ENCODE measurements around the gene EGFL8. TPM values are rescaled to one million over a fixed set of nuclear protein-coding genes. Genes with fewer than 3 reads are reported as not detected.
"Not testable (repeated sequence)": the region's sequence is repeated elsewhere in the genome, so short reads cannot be mapped to it uniquely, and the experiment has no call there.

EGFL8 gene
- total RNA-seq, 1 experiment from 2014 or later: 11.1 TPM

DNA sequence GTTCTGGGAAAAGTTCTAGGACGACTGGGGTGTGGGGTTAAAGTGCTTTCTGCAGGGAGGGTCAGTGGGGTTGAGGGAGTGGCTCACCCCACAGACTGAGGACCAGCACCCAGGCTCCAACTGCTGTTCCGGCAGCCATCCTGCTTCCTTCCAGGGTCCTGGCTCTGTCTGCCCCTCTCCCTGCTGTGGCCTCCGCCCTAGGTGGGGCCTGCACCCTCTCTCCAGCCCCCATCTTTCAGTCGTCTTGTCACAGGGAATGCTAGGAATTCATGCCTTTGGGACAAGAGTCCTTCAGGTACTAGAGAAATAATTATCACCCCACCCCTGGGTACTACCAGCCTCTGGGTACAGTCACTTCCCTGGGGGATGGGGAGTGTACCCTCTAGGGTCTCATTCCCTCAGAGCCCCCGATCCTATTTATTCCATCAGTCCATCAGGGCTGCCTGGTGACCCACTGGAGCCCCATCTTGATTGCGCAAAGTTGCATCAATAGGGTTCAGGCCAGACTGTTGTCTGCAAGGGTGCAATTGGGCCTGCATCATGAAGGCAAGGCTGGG is 19.8 kb downstream of the EGFL8 start, which contains the start of gene AGER:
Gene AGER, minus strand, starts transcription at position 170 of the 557 bp plus-strand sequence. Its CDS starts 31 bp downstream, at position 139.
- CTCF ChIA-PET: no interaction called here
- TF ChIP-seq POLR2AphosphoS5 (IDR thresholded peaks at IDR 0.05; ENCODE audit: low read depth, low read length) (no peak), SIN3A (IDR thresholded peaks at IDR 0.05; ENCODE audit: borderline replicate concordance, insufficient read depth, low read depth, low read length) (no peak), TCF7L2 (IDR thresholded peaks at IDR 0.05; ENCODE audit: low read depth, low read length) (no peak)
- TF ChIP-seq, protein P1, sequence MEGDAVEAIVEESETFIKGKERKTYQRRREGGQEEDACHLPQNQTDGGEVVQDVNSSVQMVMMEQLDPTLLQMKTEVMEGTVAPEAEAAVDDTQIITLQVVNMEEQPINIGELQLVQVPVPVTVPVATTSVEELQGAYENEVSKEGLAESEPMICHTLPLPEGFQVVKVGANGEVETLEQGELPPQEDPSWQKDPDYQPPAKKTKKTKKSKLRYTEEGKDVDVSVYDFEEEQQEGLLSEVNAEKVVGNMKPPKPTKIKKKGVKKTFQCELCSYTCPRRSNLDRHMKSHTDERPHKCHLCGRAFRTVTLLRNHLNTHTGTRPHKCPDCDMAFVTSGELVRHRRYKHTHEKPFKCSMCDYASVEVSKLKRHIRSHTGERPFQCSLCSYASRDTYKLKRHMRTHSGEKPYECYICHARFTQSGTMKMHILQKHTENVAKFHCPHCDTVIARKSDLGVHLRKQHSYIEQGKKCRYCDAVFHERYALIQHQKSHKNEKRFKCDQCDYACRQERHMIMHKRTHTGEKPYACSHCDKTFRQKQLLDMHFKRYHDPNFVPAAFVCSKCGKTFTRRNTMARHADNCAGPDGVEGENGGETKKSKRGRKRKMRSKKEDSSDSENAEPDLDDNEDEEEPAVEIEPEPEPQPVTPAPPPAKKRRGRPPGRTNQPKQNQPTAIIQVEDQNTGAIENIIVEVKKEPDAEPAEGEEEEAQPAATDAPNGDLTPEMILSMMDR (IDR thresholded peaks at IDR 0.05): no peak
- TF ChIP-seq, protein P2, sequence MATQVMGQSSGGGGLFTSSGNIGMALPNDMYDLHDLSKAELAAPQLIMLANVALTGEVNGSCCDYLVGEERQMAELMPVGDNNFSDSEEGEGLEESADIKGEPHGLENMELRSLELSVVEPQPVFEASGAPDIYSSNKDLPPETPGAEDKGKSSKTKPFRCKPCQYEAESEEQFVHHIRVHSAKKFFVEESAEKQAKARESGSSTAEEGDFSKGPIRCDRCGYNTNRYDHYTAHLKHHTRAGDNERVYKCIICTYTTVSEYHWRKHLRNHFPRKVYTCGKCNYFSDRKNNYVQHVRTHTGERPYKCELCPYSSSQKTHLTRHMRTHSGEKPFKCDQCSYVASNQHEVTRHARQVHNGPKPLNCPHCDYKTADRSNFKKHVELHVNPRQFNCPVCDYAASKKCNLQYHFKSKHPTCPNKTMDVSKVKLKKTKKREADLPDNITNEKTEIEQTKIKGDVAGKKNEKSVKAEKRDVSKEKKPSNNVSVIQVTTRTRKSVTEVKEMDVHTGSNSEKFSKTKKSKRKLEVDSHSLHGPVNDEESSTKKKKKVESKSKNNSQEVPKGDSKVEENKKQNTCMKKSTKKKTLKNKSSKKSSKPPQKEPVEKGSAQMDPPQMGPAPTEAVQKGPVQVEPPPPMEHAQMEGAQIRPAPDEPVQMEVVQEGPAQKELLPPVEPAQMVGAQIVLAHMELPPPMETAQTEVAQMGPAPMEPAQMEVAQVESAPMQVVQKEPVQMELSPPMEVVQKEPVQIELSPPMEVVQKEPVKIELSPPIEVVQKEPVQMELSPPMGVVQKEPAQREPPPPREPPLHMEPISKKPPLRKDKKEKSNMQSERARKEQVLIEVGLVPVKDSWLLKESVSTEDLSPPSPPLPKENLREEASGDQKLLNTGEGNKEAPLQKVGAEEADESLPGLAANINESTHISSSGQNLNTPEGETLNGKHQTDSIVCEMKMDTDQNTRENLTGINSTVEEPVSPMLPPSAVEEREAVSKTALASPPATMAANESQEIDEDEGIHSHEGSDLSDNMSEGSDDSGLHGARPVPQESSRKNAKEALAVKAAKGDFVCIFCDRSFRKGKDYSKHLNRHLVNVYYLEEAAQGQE (IDR thresholded peaks at IDR 0.05; ENCODE audit: insufficient read depth in 1 of 2, low read depth in 2 of 2, low read length in 1 of 2): no peak
- Histone ChIP-seq H3K27me3 (ENCODE audit: control insufficient read depth, insufficient read depth, low read length) (no peaks in the 10 kb centered on the region), H3K4me3 (ENCODE audit: low read depth in 2 of 2, low read length in 2 of 2) (no peak within 1 kb of the TSS), H3K36me3 (ENCODE audit: control insufficient read depth, insufficient read depth, low read length) (no peaks in the 10 kb centered on the region; the same call in 1 of the 2 replicates), H3K4me1 (ENCODE audit: control insufficient read depth, insufficient read depth, low read length) (peaks cover 16% of the 10 kb centered on the region), H3K9me3 (ENCODE audit: control insufficient read depth, insufficient read depth, low read depth, low read length) (no peaks in the 10 kb centered on the region), H3K27ac (ENCODE audit: low read length) (peak within 1 kb of the TSS; percentile 45; the same call in 1 of the 2 replicates)
- no TSS peak for BruUV-seq (replicated peaks)
- in situ Hi-C loops (cut with HindIII; ENCODE audit: low pct_unique_long_range_greater_than_20kb, low sequenced_read_pairs) (no loop called here), intact Hi-C loops (cut with micrococcal nuclease; ENCODE audit: unreplicated experiment) (no loop called here)
- DNase-seq (ENCODE audit: low read depth, low spot score) (no peak), ATAC-seq (no peak)
- POLR2A ChIA-PET: no interaction called here

DNA sequence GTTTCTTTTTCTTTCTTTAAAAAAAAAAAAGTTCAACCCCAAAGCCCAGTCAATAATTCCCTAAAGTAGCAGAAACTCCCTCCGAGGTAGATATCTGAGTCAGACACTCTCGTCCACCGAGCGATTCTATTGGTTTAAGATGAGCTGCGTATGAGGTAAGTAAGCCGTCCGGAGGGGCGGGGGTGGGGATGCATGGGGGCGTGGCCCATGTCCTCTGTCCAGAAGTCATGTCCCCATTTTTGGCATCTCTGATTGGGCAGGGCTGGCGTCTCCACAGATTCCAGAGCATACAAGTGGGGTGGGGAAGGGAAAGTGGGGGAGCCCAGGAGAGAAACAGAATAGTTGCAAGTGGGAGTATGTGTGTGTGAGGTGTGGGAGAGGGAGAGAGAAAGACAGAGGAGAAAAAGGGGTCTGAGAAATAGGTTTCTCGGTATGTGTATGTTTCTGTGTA is 21.3 kb downstream of the EGFL8 start:
- peaks cover 17% of the 10 kb centered on the region for H3K4me1 ChIP-seq (ENCODE audit: control insufficient read depth, insufficient read depth, low read length)
- H3K4me3 ChIP-seq (ENCODE audit: low read depth in 2 of 2, low read length in 2 of 2); H3K27me3 ChIP-seq (ENCODE audit: control insufficient read depth, insufficient read depth, low read length); in situ Hi-C loops (cut with HindIII; ENCODE audit: low pct_unique_long_range_greater_than_20kb, low sequenced_read_pairs); H3K27ac ChIP-seq (ENCODE audit: low read length); H3K36me3 ChIP-seq (ENCODE audit: control insufficient read depth, insufficient read depth, low read length); intact Hi-C loops (cut with micrococcal nuclease; ENCODE audit: unreplicated experiment); BruUV-seq (replicated peaks); DNase-seq (ENCODE audit: low read depth, low spot score); H3K9me3 ChIP-seq (ENCODE audit: control insufficient read depth, insufficient read depth, low read depth, low read length): not testable (repeated sequence)
- ATAC-seq: peak; percentile 68
- ChIA-PET POLR2A (interaction anchor here (0.6 to 0.7 kb wide), 2 partner anchors 22 to 48 kb away, joined by 3 to 7 read pairs; no protein-coding TSS in a partner anchor), CTCF (interaction anchor here (0.6 to 0.9 kb wide), 5 partner anchors 9 to 603 kb away, joined by 3 to 7 read pairs (median 3); no protein-coding TSS in a partner anchor)

DNA sequence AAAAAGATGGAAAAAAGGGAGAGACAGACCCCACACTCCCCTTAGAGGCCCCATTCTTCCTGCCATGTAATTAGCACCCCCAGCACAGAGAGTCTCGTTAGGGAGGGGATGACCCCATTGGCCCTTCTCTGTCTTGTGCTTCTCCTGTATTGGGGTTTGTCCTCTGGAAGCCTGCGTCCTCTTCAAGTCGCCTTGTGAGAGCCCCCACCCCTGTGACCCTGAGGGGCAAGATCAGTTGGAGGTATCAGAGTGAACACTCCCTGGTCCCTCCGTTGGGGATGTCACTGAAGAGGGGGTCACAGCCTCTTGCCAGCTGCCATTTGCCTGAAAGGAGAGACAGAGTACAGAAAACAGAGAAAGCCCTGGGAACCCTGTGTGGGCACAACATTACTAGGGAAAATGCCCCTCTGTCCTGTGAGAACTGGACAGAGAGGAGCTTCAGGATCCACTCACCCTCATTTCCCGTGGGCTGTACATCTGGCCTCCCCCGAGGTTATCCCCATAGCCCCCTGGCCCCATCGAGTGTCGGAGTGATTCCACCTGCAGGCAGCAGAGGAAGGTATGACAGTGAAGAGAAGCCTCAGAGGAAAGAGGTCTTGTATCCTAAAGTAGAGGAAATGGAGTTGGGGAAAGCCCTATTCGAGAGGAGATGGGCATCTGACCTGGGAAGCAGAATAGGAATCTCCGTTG is 21.9 kb downstream of the EGFL8 start:
- peaks cover 22% of the 10 kb centered on the region for H3K4me1 ChIP-seq (ENCODE audit: control insufficient read depth, insufficient read depth, low read length)
- intact Hi-C loops (cut with micrococcal nuclease; ENCODE audit: unreplicated experiment); DNase-seq (ENCODE audit: low read depth, low spot score); H3K4me3 ChIP-seq (ENCODE audit: low read depth in 2 of 2, low read length in 2 of 2); ATAC-seq; H3K27me3 ChIP-seq (ENCODE audit: control insufficient read depth, insufficient read depth, low read length); H3K36me3 ChIP-seq (ENCODE audit: control insufficient read depth, insufficient read depth, low read length); BruUV-seq (replicated peaks); in situ Hi-C loops (cut with HindIII; ENCODE audit: low pct_unique_long_range_greater_than_20kb, low sequenced_read_pairs); H3K27ac ChIP-seq (ENCODE audit: low read length); H3K9me3 ChIP-seq (ENCODE audit: control insufficient read depth, insufficient read depth, low read depth, low read length): not testable (repeated sequence)
- POLR2A ChIA-PET: interaction anchor here (0.7 kb wide), 1 partner anchor 48 kb away, joined by 7 read pairs; no protein-coding TSS in a partner anchor
- CTCF ChIA-PET: interaction anchor here (0.7 to 0.9 kb wide), 3 partner anchors 9 to 599 kb away, joined by 3 to 7 read pairs (median 3); no protein-coding TSS in a partner anchor
